Thoracic aorta (tissue), 2 donors: ENCODE data around the gene CELF2. TPM values are rescaled to one million over a fixed set of nuclear protein-coding genes. Genes with fewer than 3 reads are reported as not detected.

Experiments
- ATAC-seq: fragments of 150-250 bp; one replicate; pipeline ENCODE4 v1.8.0; 2017; ENCODE audit warnings: low read depth; ENCODE audit not compliant: insufficient number of reproducible peaks, low FRiP score
- DNase-seq: peaks from one replicate; pipeline ENCODE4 v3.0.0-alpha.2; 2020; ENCODE audit warnings: low spot score
- H3K27ac ChIP-seq, 2 donors: fragments of 200-600 bp; sonication (generic); 1 replicate in 1 of 2; 2 replicates in 1 of 2; pipeline ENCODE4 v1.5.1; 2016; ENCODE audit warnings: mild to moderate bottlenecking in 2 of 2, moderate library complexity in 2 of 2
- H3K27me3 ChIP-seq: fragments of 200-600 bp; sonication (generic); replicated peaks from 2 replicates; pipeline ENCODE4 v1.6.0; 2016; ENCODE audit warnings: mild to moderate bottlenecking; ENCODE audit not compliant: insufficient read depth
- H3K36me3 ChIP-seq: fragments of 200-600 bp; sonication (generic); one replicate; pipeline ENCODE4 v1.5.1; 2016
- H3K4me1 ChIP-seq, 2 donors: fragments of 200-600 bp; sonication (generic); 1 replicate in 1 of 2; 2 replicates in 1 of 2; pipeline versions ENCODE4 v1.5.1 to v1.6.0; 2016; ENCODE audit warnings: low read depth in 2 of 2, mild to moderate bottlenecking in 1 of 2; ENCODE audit not compliant: control insufficient read depth in 1 of 2
- H3K4me3 ChIP-seq: fragments of 200-600 bp; sonication (generic); 2 replicates; pipeline ENCODE4 v1.5.1; 2016; ENCODE audit warnings: mild to moderate bottlenecking
- H3K9me3 ChIP-seq: fragments of 200-600 bp; sonication (generic); 2 replicates; pipeline ENCODE4 v1.5.1; 2016
- CTCF ChIP-seq: fragments of 200-600 bp; sonication (generic); IDR thresholded peaks from one replicate; pipeline ENCODE4 v1.5.1; 2019; ENCODE audit warnings: antibody characterized with exemption
- total RNA-seq, 2 donors: library from RNA; depleted of rRNA; stranded (reverse); fragments of >200 nt; gene quantifications; one replicate each; pipeline versions ENCODE4 v1.1.0 to v1.2.3, GENCODE V29; 2016

Gene CELF2
- total RNA-seq, 2 donors from 2014 or later, result 69.0 to 73.5 TPM

- Histone ChIP-seq H3K36me3 (no peaks in the 10 kb centered on the region), H3K4me1 (peaks cover 7 to 18% of the 10 kb centered on the region in 2 donors), H3K27me3 (no peaks in the 10 kb centered on the region), H3K9me3 (no peaks in the 10 kb centered on the region), H3K4me3 (no peak overlapping the region), H3K27ac (no peak overlapping the region)
- ATAC-seq (no peak), DNase-seq (no peak)
- no peak for TF ChIP-seq CTCF
These were observed 17.8 kb downstream of the CELF2 start for GRCh38 chr10:11035301-11035991.

GRCh38 chr10:11036424-11037011 is 18.8 kb downstream of the CELF2 start:
- Histone ChIP-seq H3K4me3 (no peak overlapping the region), H3K27ac (no peak overlapping the region), H3K4me1 (peaks cover 7 to 18% of the 10 kb centered on the region in 2 donors), H3K27me3 (no peaks in the 10 kb centered on the region), H3K36me3 (no peaks in the 10 kb centered on the region), H3K9me3 (no peaks in the 10 kb centered on the region)
- ATAC-seq, result no peak
- DNase-seq, result no peak
- TF ChIP-seq CTCF, result peak; percentile 53

GRCh38 chr10:11037991-11038390 is 20.3 kb downstream of the CELF2 start:
- no peaks in the 10 kb centered on the region for H3K9me3 ChIP-seq
- TF ChIP-seq CTCF, result no peak
- ATAC-seq (no peak), DNase-seq (no peak)
- no peaks in the 10 kb centered on the region for H3K27me3 ChIP-seq
- peaks cover 7 to 18% of the 10 kb centered on the region in 2 donors for H3K4me1 ChIP-seq
- H3K27ac ChIP-seq, result no peak overlapping the region
- no peak overlapping the region for H3K4me3 ChIP-seq
- no peaks in the 10 kb centered on the region for H3K36me3 ChIP-seq

GRCh38 chr10:11042357-11042756 is 24.7 kb downstream of the CELF2 start:
- H3K4me3 ChIP-seq, result no peak overlapping the region
- TF ChIP-seq CTCF, result no peak
- no peak overlapping the region for H3K27ac ChIP-seq
- DNase-seq (no peak), ATAC-seq (no peak)
- H3K36me3 ChIP-seq, result no peaks in the 10 kb centered on the region
- no peaks in the 10 kb centered on the region for H3K9me3 ChIP-seq
- H3K4me1 ChIP-seq, result peaks cover 4 to 23% of the 10 kb centered on the region in 2 donors
- H3K27me3 ChIP-seq, result no peaks in the 10 kb centered on the region

GRCh38 chr10:11043039-11043438 is 25.4 kb downstream of the CELF2 start:
- no peak for TF ChIP-seq CTCF
- DNase-seq (no peak), ATAC-seq (no peak)
- Histone ChIP-seq H3K27ac (no peak overlapping the region), H3K4me3 (no peak overlapping the region), H3K4me1 (peaks cover 5 to 26% of the 10 kb centered on the region in 2 donors), H3K36me3 (no peaks in the 10 kb centered on the region), H3K9me3 (no peaks in the 10 kb centered on the region), H3K27me3 (no peaks in the 10 kb centered on the region)
